Activated T-cell treated with anti-CD3 and anti-CD28 coated beads for 1 hour (primary cell): ENCODE data around the gene POR.
"Not testable (repeated sequence)": the region's sequence is repeated elsewhere in the genome, so short reads cannot be mapped to it uniquely, and the experiment has no call there.

Experiments used
- DNase-seq: peaks from one replicate; pipeline ENCODE4 v3.0.0-alpha.2; 2020; ENCODE audit warnings: low read depth

Gene POR

DNA sequence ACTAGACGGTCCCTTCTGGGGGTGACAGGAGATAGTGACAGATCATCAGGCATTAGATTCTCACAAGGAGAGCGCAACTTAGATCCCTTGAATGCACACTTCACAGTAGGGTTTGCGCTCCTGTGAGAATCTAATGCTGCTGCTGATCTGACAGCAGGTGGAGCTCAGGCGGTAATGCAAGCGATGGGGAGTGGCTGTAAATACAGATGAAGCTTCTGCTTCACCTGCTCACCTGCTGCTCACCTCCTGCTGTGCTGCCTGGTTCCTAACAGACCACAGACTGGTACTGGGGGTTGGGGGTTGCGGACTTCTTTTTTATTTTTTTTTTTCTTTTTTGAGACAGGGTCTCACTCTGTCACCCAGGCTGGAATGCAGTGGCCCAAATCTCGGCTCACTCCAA, 114.7 kb downstream of the POR start:
- DNase-seq = not testable (repeated sequence)

DNA sequence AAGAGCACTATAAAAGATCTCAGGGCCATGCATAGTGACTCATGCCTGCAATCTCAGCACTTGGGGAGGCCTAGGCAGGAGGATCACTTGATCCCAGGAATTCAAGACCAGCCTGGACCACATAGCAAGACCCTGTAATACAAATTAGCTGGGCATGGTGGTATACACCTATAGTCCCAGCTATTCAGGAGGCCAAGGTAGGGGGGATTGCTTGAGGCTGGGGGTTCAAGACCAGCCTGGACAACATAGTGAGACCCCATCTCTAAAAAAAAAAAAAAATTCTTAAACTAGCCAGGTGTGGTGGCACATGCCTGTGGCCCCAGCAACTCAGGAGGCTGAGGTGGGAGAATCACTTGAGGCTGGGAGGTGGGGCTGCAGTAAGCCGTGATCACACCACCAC, 117.0 kb downstream of the POR start:
- DNase-seq = no peak
